HG03439 (cell line): ENCODE measurements around the gene FAM53B.

ENCODE experiments used
- ATAC-seq: cut with Tn5 transposase; IDR thresholded peaks from one replicate; pipeline ENCODE4 v1.9.1; 2021; ENCODE audit warnings: mild to moderate bottlenecking, moderate library complexity; ENCODE audit not compliant: unreplicated experiment

FAM53B gene

GRCh38 chr10:124711145-124711544, 33.0 kb downstream of the FAM53B start:
- ATAC-seq = no peak

GRCh38 chr10:124710266-124710881, 33.8 kb downstream of the FAM53B start:
- no peak for ATAC-seq

GRCh38 chr10:124709861-124710260, 34.3 kb downstream of the FAM53B start:
- no peak for ATAC-seq

- no peak for ATAC-seq
Observed at GRCh38 chr10:124708922-124709520, 35.2 kb downstream of the FAM53B start.

GRCh38 chr10:124708246-124708779, 35.9 kb downstream of the FAM53B start:
- no peak for ATAC-seq

GRCh38 chr10:124707551-124707950, 36.6 kb downstream of the FAM53B start:
- ATAC-seq = no peak

- ATAC-seq = no peak
Observed at GRCh38 chr10:124707144-124707467, 37.1 kb downstream of the FAM53B start.

- no peak for ATAC-seq
Observed at GRCh38 chr10:124706462-124707143, 37.6 kb downstream of the FAM53B start.

- no peak for ATAC-seq
Observed at GRCh38 chr10:124705817-124706461, 38.2 kb downstream of the FAM53B start.

- ATAC-seq = no peak
Observed at GRCh38 chr10:124705381-124705740, 38.8 kb downstream of the FAM53B start.

GRCh38 chr10:124704428-124705380, 39.5 kb downstream of the FAM53B start:
- ATAC-seq = no peak

GRCh38 chr10:124703778-124704427, 40.3 kb downstream of the FAM53B start:
- no peak for ATAC-seq

- no peak for ATAC-seq
Observed at GRCh38 chr10:124703372-124703771, 40.8 kb downstream of the FAM53B start.

- no peak for ATAC-seq
Observed at GRCh38 chr10:124701881-124702656, 42.1 kb downstream of the FAM53B start.

GRCh38 chr10:124701435-124701834, 42.7 kb downstream of the FAM53B start:
- no peak for ATAC-seq

GRCh38 chr10:124701038-124701365, 43.2 kb downstream of the FAM53B start:
- ATAC-seq = no peak

- ATAC-seq = no peak
Observed at GRCh38 chr10:124700293-124701037, 43.7 kb downstream of the FAM53B start.

- no peak for ATAC-seq
Observed at GRCh38 chr10:124699471-124700292, 44.5 kb downstream of the FAM53B start.
